ENCODE data around the gene PLCB1. TPM values are rescaled to one million over a fixed set of nuclear protein-coding genes. Genes with fewer than 3 reads are reported as not detected.

Gene PLCB1
- total and polyA plus RNA-seq, 2 experiments from 2014 or later, result 14.9 to 20.7 TPM

DNA sequence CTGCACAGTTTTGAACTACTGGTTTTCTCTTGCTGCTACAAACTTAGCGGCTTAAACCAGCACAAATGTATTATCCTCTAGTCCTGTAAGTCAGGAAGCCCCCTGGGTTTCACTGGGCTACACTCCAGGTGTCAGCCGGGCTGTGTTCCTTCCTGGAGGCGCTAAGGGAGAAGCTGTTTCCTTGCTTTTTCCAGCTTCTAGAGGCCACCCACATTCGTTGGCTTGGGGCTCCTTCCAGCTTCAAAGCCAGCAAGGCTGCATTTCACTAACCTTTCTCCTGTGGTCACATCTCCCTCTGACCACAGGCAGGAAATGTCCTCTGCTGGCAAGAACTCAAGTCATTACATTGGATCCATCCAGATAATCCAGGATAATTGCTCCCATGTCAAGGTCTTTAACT, 586.2 kb downstream of the PLCB1 start (continued):
- TF ChIP-seq, protein P1, sequence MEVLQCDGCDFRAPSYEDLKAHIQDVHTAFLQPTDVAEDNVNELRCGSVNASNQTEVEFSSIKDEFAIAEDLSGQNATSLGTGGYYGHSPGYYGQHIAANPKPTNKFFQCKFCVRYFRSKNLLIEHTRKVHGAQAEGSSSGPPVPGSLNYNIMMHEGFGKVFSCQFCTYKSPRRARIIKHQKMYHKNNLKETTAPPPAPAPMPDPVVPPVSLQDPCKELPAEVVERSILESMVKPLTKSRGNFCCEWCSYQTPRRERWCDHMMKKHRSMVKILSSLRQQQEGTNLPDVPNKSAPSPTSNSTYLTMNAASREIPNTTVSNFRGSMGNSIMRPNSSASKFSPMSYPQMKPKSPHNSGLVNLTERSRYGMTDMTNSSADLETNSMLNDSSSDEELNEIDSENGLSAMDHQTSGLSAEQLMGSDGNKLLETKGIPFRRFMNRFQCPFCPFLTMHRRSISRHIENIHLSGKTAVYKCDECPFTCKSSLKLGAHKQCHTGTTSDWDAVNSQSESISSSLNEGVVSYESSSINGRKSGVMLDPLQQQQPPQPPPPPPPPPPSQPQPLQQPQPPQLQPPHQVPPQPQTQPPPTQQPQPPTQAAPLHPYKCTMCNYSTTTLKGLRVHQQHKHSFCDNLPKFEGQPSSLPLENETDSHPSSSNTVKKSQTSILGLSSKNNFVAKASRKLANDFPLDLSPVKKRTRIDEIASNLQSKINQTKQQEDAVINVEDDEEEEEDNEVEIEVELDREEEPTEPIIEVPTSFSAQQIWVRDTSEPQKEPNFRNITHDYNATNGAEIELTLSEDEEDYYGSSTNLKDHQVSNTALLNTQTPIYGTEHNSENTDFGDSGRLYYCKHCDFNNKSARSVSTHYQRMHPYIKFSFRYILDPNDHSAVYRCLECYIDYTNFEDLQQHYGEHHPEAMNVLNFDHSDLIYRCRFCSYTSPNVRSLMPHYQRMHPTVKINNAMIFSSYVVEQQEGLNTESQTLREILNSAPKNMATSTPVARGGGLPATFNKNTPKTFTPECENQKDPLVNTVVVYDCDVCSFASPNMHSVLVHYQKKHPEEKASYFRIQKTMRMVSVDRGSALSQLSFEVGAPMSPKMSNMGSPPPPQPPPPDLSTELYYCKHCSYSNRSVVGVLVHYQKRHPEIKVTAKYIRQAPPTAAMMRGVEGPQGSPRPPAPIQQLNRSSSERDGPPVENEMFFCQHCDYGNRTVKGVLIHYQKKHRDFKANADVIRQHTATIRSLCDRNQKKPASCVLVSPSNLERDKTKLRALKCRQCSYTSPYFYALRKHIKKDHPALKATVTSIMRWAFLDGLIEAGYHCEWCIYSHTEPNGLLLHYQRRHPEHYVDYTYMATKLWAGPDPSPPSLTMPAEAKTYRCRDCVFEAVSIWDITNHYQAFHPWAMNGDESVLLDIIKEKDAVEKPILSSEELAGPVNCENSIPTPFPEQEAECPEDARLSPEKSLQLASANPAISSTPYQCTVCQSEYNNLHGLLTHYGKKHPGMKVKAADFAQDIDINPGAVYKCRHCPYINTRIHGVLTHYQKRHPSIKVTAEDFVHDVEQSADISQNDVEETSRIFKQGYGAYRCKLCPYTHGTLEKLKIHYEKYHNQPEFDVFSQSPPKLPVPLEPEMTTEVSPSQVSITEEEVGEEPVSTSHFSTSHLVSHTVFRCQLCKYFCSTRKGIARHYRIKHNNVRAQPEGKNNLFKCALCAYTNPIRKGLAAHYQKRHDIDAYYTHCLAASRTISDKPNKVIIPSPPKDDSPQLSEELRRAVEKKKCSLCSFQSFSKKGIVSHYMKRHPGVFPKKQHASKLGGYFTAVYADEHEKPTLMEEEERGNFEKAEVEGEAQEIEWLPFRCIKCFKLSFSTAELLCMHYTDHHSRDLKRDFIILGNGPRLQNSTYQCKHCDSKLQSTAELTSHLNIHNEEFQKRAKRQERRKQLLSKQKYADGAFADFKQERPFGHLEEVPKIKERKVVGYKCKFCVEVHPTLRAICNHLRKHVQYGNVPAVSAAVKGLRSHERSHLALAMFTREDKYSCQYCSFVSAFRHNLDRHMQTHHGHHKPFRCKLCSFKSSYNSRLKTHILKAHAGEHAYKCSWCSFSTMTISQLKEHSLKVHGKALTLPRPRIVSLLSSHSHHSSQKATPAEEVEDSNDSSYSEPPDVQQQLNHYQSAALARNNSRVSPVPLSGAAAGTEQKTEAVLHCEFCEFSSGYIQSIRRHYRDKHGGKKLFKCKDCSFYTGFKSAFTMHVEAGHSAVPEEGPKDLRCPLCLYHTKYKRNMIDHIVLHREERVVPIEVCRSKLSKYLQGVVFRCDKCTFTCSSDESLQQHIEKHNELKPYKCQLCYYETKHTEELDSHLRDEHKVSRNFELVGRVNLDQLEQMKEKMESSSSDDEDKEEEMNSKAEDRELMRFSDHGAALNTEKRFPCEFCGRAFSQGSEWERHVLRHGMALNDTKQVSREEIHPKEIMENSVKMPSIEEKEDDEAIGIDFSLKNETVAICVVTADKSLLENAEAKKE (CRISPR knock-in tag; IDR thresholded peaks at IDR 0.05), result no peak
- TF ChIP-seq JUNB (IDR thresholded peaks at IDR 0.05; ENCODE audit: unreplicated experiment) (no peak), POLR2AphosphoS5 (IDR thresholded peaks at IDR 0.05; ENCODE audit: low read depth) (no peak), NANOG (IDR thresholded peaks at IDR 0.05; ENCODE audit: borderline replicate concordance) (no peak), ZNF114 (CRISPR knock-in tag; IDR thresholded peaks at IDR 0.05) (no peak), STAT1 (IDR thresholded peaks at IDR 0.05; ENCODE audit: unreplicated experiment) (no peak)
- TF ChIP-seq, protein P2, sequence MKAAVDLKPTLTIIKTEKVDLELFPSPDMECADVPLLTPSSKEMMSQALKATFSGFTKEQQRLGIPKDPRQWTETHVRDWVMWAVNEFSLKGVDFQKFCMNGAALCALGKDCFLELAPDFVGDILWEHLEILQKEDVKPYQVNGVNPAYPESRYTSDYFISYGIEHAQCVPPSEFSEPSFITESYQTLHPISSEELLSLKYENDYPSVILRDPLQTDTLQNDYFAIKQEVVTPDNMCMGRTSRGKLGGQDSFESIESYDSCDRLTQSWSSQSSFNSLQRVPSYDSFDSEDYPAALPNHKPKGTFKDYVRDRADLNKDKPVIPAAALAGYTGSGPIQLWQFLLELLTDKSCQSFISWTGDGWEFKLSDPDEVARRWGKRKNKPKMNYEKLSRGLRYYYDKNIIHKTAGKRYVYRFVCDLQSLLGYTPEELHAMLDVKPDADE (IDR thresholded peaks at IDR 0.05), result no peak
- TF ChIP-seq, protein P3, sequence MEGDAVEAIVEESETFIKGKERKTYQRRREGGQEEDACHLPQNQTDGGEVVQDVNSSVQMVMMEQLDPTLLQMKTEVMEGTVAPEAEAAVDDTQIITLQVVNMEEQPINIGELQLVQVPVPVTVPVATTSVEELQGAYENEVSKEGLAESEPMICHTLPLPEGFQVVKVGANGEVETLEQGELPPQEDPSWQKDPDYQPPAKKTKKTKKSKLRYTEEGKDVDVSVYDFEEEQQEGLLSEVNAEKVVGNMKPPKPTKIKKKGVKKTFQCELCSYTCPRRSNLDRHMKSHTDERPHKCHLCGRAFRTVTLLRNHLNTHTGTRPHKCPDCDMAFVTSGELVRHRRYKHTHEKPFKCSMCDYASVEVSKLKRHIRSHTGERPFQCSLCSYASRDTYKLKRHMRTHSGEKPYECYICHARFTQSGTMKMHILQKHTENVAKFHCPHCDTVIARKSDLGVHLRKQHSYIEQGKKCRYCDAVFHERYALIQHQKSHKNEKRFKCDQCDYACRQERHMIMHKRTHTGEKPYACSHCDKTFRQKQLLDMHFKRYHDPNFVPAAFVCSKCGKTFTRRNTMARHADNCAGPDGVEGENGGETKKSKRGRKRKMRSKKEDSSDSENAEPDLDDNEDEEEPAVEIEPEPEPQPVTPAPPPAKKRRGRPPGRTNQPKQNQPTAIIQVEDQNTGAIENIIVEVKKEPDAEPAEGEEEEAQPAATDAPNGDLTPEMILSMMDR (conservative IDR thresholded peaks at IDR 0.05; ENCODE audit: low read depth in 2 of 2), result no peak
